GM18951 (cell line): ENCODE measurements around the gene ATP11B.

Source experiments
- POLR2A ChIP-seq: IDR thresholded peaks from 4 replicates; pipeline ENCODE4 v1.6.1; 2011; ENCODE audit warnings: mild to moderate bottlenecking; ENCODE audit not compliant: insufficient read length, insufficient read depth; ENCODE audit errors: extremely low read depth
- in situ Hi-C: fragments of 300-500 bp; cut with MboI; formaldehyde crosslinking; loops from one replicate; pipeline ENCODE4 v1.12.0; 2022; ENCODE audit warnings: low sequenced_read_pairs, mixed read lengths, inconsistent platforms; ENCODE audit not compliant: unreplicated experiment

The ATP11B gene

DNA sequence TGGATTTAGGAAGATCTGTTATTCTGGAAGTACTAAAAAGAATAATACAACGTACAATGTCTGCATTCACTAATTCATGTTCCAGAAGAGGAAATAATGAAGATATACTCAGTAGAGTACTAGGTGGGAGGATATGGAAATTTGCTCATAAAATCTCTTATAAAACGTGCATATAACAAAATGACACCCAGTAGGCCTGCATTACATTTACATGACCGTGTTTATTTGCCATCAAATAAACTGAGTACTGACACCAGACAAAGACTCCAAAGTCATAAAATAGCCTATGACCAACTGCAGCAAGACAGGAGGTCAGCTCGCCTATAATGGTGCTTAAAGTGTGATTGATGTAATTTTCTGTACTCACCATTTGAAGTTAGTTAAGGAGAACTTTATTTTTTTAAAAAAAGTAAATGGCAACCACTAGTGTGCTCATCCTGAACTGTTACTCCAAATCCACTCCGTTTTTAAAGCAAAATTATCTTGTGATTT is 126.6 kb downstream of the ATP11B start:
- in situ Hi-C loops = no loop called here
- TF ChIP-seq POLR2A = no peak

DNA sequence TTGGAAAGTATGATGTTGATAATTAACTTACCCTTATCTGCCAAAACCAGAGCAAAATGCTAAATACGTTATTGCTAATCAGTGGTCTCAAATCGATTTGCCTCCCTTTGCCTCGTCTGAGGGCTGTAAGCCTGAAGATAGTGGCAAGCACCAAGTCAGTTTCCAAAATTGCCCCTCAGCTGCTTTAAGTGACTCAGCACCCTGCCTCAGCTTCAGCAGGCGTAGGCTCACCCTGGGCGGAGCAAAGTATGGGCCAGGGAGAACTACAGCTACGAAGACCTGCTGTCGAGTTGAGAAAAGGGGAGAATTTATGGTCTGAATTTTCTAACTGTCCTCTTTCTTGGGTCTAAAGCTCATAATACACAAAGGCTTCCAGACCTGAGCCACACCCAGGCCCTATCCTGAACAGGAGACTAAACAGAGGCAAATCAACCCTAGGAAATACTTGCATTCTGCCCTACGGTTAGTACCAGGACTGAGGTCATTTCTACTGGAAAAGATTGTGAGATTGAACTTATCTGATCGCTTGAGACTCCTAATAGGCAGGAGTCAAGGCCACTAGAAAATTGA is 127.3 kb downstream of the ATP11B start:
- in situ Hi-C loops = no loop called here

DNA sequence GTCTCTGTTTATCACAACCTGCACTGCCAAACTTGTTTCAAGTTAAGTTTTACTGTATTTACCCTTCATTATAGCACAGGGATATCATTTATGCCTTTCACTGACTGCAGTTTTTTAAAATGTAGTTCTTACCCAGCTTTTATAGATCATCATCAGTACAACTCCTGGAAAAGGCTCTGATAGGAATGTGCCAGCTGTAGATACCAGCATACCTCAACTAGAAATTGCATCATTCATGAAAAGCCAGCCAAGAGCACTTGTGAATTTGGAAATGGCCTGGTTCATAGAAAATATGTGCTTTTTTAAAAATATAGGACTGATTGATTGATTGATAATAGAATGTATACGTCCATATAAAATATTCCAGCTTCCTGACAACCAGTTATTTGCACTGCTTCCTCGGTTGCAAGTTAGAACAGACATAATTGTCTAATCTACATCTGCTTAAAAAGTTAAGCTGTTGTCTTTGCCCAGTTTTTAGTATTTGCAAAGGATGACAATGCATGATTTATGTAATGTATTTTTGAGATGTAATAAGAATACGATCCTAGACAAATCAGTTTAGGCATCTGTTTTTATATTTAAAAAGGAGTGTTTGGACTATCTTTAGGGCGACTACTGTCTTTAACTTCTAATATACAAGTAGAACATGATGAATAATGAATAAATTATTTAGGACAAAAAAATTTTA is 128.5 kb downstream of the ATP11B start:
- TF ChIP-seq POLR2A = no peak
- in situ Hi-C loops = no loop called here

More for the DNA sequence above, 127.3 kb downstream of the ATP11B start:
- no peak for TF ChIP-seq POLR2A

DNA sequence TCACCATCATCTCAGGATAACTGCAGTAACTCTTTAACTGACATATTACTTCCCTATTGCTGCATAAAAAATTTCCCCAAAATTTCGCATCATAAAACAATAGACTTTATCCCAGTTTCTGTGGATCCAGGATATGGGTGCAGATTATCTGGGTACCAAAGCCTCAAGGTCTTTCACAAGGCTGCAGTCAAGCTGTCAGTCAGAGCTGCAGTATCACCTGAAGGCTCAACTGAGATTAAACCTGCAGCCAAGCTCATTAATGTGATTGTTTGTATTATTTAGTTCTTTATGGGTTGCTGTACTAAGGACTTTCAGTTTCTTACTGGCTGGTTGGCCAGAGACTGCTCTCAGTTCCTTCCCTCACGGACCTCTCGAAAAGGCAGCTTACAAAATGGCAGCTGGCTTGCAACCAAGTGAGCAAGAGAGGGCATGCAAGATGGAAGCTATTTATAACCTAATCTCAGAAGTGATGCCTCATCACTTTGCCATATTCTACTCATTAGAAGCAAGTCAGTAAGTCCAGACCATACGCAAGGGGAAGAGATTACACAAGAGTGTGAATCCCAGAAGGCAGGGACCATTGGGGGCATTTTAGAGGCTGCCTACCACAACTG is 132.1 kb downstream of the ATP11B start:
- peak; percentile 26 for TF ChIP-seq POLR2A
- in situ Hi-C loops = no loop called here

DNA sequence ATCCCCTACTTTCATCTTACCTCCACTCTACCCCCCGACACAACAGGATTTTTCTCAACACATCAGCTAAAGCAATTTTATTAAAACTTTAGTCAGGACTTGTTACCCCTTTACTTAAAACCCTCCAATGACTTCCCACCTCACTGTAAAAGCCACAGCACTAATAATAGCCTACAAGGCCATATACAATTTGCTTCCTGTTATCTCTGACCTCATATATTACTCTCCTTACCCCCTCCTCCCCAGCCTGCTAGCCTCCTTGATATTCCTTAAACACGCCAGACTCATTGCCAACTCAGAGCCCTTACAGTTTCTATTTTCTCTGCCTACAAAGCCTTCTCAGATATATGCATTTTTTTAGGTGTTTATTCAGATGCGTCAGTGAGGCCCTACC is 132.6 kb downstream of the ATP11B start:
- TF ChIP-seq POLR2A = no peak
- in situ Hi-C loops = no loop called here

DNA sequence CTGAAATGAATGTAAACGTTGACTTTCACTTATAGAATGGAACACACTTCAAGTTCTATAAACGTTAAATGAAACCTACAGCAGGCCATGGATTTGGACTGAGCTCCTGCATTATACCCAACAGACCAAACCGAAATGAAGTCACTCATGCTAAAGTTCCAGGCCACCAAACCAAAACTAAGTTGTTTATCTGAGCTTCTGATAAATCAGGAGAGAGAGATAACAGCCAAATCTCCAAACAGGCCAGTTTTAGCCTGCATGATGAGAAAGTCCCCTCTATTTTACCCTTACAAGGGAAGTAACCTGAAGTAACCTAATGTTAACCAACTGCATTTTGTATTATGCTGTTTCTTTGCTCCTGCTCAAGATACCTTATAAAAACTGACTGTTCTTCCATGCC is 142.5 kb downstream of the ATP11B start:
- no peak for TF ChIP-seq POLR2A
- in situ Hi-C loops = no loop called here

DNA sequence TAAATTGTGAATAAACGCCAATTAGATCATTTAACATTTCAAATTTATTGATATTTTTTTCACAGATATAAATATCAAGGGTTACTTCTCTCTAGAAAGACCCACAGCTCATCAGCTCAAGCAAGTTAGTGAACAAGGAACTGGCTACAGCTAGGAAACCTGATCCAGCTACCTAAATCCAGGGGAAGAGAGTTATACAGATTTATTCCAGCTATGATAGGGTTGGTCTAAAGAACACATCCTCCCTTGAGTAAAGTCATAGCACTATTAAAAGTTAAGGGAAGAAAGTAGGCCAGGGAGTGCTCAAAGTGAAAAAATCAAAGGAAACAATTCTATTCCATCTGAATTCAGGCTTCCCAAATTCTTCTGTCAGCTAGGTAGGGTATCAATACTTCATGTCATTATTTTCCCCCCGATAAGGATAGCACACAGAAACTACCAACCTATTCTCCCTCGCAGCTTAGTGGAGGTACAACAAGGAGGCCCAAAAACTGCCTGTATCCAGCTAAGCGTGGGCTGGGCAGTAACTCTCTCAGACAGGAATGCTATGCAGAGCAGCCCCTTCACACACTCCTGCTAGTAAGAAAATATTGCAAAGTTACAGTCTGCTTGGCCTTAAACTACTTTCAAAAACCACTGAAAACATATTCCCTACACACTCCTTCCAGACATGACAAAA is 143.1 kb downstream of the ATP11B start:
- TF ChIP-seq POLR2A = no peak
- in situ Hi-C loops = no loop called here

DNA sequence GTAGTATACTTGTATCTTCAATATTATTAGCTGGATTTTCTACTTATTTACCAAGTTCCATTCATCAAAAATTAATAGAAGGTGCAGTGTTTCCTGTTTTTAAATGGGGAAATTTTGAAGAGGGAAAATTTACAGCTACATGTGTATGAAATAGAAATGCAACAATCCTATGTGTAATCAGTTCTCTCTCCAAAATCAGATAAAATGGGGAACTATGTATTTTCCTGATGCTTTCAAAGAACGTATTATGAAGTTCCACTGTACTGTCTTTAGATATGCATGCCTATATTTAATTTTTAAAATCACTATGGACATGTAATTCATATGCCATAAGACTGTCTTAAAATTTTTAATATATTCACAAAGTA is 143.6 kb downstream of the ATP11B start:
- in situ Hi-C loops = no loop called here
- TF ChIP-seq POLR2A = no peak

DNA sequence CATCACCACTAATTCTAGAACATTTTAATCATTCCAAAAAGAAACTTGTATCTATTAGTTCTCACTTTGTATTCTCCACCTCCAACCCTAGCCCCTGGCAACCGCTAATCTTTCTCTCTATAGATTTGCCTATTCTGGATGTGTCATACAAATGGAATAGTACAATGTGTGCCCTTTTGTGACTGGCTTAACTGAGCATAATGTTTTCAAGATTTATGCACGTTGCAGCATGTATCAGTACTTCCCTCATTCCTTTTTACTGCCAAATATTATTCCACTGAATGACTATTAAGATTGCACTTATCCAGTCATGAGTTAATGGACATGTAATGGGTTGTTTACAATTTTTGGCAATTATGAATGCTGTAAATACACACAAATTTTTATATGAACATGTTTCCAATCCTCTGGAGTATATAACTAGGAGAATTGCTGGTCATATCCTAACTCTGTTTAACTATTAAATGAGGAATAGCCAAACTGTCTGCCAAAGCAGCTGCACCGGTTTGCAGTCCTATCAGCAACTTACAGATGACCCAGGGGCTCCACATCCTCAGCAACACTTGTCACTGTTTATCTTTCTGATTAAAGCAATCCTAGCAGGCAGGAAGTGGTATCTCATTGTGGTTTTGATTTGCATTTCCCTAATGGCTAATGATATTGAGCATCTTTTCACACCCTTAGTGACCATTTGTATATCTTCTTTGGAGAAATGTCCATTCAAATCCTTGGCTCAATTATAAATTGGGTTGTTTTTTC is 144.2 kb downstream of the ATP11B start:
- no peak for TF ChIP-seq POLR2A
- in situ Hi-C loops = no loop called here

DNA sequence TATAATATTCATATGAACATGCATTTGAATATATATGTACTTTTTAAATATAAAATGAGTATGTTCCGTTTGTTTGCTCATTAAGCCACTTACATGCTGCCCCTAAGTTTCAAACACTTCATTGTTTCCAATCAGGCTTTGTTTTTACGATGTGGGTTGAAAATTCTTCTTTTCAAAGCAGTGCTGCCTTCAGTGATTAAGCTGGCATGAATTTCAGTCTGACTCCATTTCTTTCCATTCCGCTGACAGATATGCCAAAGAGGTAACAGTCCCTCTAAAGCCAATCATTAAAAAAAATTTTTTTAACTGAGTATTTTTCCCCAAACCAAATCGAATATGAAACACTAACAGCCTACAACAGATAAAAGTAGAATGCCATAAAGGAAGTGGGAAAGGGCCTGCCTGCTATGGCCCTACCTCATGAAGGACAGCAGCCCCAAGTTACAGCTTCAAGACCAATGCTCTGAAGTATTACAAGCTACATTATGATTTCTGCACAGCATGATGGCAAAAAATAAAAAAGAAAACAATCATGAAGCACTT is 147.0 kb downstream of the ATP11B start:
- no peak for TF ChIP-seq POLR2A
- in situ Hi-C loops = no loop called here

DNA sequence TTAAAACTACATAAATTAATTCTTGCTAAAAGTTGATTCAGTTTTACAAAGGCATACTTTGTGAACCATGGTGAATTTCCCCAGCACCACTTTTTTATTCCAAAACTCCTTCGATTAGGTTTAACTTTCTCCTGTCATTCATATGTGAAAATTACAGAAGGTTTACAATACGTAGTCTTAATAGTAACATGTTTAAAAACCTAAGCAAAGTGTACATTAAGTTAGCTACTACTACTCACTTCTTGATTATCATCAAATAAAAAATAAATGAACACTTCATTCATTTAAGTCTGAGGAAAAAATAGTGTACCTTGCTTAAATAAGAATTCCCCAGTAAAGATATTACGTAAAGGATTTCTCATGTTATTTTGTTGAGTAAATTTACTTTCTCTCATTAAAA is 148.4 kb downstream of the ATP11B start:
- TF ChIP-seq POLR2A = no peak
- in situ Hi-C loops = no loop called here

DNA sequence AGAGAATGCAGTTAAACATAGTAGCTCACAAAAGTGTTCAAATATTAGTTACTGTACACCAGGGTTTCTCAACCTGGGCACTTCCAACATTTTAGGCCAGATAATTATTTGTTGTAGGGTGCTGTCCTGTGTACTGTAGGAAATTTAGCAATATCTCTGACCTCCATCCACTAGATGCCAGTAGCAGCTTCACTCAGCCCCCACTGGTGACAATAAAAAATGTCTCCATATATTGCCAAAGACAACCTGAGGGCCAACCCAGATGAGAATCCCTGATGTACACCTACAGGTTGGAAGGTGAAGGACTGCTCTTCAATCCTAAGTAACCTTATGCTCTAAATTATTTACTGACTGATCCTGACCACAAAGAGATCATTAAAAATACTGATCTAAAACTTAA is 154.6 kb downstream of the ATP11B start:
- in situ Hi-C loops = no loop called here
- no peak for TF ChIP-seq POLR2A

DNA sequence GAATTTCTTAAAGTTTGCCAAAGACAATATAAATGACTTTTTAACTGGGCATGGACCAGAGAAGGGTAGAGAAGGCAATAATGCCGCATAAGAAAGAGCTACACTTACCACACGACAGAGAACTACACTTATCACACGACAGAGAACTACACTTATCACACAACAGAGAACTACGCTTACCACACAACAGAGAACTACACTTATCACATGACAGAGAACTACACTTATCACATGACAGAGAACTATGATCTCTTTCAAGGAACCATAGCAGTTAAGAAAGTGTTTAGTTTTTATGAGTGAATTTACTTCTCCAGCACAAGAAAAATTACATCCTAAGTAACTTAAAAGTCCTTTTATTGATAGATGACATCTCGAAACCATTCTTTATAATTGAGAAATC is 155.0 kb downstream of the ATP11B start:
- TF ChIP-seq POLR2A = no peak
- in situ Hi-C loops = no loop called here
